ENCODE results near the gene ZNF740. TPM values are rescaled to one million over a fixed set of nuclear protein-coding genes. Genes with fewer than 3 reads are reported as not detected.
A peak's percentile ranks its signal among the peaks of the same experiment; 100 is the strongest.

ZNF740 gene
- total and polyA plus RNA-seq, 2 of the 8 experiments (the other 6 are each of a cell fraction or from before 2014, with no cell fraction given): 8.2 to 40.0 TPM

DNA sequence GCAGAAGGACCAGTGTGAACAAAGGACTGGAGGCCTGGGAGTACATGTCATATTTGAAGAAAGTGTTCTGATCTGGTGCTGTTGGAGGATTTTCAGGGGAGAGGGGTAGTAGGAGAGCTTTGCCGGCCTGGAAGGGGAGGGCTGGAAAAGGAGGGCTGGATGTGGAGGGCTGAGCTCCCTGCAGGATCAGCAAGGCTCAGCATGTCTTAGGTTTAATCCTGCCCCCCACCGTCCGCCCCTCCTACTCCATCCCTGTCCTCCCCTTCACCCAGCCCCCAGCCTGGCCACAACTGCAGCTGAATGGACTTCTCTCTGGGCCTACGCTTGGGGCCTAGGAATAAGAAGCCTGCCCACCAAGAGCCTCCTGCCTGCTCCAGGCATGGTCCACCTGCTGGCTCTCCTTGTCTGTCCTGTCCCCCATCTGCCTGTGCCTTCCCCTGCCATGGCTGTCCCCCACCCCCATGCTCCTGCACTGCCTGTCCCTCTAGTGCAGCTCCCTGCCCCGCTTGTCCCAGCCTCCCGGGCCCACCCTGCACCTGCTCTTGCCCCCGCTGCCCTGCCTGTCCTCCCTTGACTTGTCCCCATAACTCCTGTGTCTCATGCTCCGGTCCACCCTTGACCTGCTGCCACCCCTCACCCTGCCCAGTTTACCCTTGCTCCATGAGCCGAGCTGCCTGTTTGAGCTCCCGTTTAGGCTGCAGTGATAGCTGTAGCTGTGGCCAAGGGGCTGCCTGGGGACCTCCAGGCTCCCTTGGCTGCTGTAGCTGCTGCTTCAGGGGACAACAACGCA, 61.3 kb downstream of the ZNF740 start:
- Histone ChIP-seq H4K20me1 (replicated peaks in 1 of 2; ENCODE audit: control insufficient read depth in 1 of 2, insufficient read depth in 2 of 2, low read length in 2 of 2) (no peaks in the 10 kb centered on the region), H3K14ac (ENCODE audit: insufficient read length) (no peak overlapping the region), H2AFZ (ENCODE audit: low read length) (no peak overlapping the region), H3K4me3 (ENCODE audit: extremely low read depth in 1 of 4, insufficient read depth in 2 of 4, low read depth in 3 of 4, low read length in 4 of 4) (no peak overlapping the region), H4K5ac (ENCODE audit: insufficient read length, low read depth, low read length) (peak overlapping the region; percentile 11), H4K91ac (replicated peaks; ENCODE audit: insufficient read length, low read length) (peak overlapping the region; percentile 6), H3K56ac (replicated peaks; ENCODE audit: insufficient read length, low read depth, low read length) (no peak overlapping the region), H3K4ac (replicated peaks; ENCODE audit: insufficient read length, low read depth, low read length) (peak overlapping the region; percentile 3), H3K27ac (ENCODE audit: low read depth, low read length) (no peak overlapping the region), H2BK15ac (ENCODE audit: low read length) (peak overlapping the region; percentile 88; the same call in 1 of the 2 replicates), H3K79me2 (ENCODE audit: control insufficient read depth in 1 of 2, insufficient read depth in 2 of 2, low read length in 2 of 2) (no peaks in the 10 kb centered on the region), H3K36me3 (ENCODE audit: control insufficient read depth in 2 of 4, insufficient read depth in 4 of 4, low read length in 3 of 4) (no peaks in the 10 kb centered on the region), H3K9ac (replicated peaks in 1 of 4; ENCODE audit: extremely low read depth in 1 of 4, low read depth in 3 of 4, low read length in 3 of 4) (no peak overlapping the region), H4K8ac (ENCODE audit: extremely low read depth, insufficient read depth, low read length) (no peak overlapping the region; the same call in 1 of the 2 replicates), H3K9me3 (ENCODE audit: insufficient read depth in 2 of 2, low read depth in 1 of 2, low read length in 1 of 2) (no peaks in the 10 kb centered on the region), H3K4me1 (replicated peaks in 1 of 4; ENCODE audit: control insufficient read depth in 3 of 4, insufficient read depth in 4 of 4, low read length in 3 of 4) (peaks cover 0 to 13% (median 8%) of the 10 kb centered on the region in 4 experiments; a peak in 6 of 7 replicates), H3K23ac (ENCODE audit: insufficient read length) (no peak overlapping the region), H3K79me1 (ENCODE audit: low read depth, low read length) (no peaks in the 10 kb centered on the region), H3K27me3 (replicated peaks in 1 of 4; ENCODE audit: control insufficient read depth in 3 of 4, extremely low read depth in 1 of 4, insufficient read depth in 3 of 4, low read length in 3 of 4) (no peaks in the 10 kb centered on the region; a peak in 1 of 7 replicates), H2BK20ac (ENCODE audit: low read length) (peak overlapping the region; percentile 87), H2BK120ac (replicated peaks; ENCODE audit: low read depth, low read length) (peak overlapping the region; percentile 9), H2BK12ac (ENCODE audit: low read depth, low read length) (peak overlapping the region; percentile 76; the same call in 1 of the 2 replicates), H3K4me2 (ENCODE audit: insufficient read depth in 1 of 2, low read depth in 2 of 2, low read length in 2 of 2) (peak overlapping the region; percentile 28 to 40; a peak in 3 of 4 replicates), H3K23me2 (ENCODE audit: low read depth, low read length) (no peaks in the 10 kb centered on the region), H2AK5ac (ENCODE audit: low read depth, low read length) (peak overlapping the region; percentile 77; the same call in 1 of the 2 replicates), H3K18ac (ENCODE audit: extremely low read depth, low read length) (peak overlapping the region; percentile 42), H2BK5ac (ENCODE audit: low read depth, low read length) (peak overlapping the region; percentile 84; the same call in 1 of the 2 replicates)
- ChIA-PET POLR2A (ENCODE audit: partially characterized antibody) (interaction anchor here (0.8 to 4.6 kb wide), 7 partner anchors 10 to 52 kb away, joined by 3 to 18 read pairs (median 4); no protein-coding TSS in a partner anchor), CTCF (ENCODE audit: partially characterized antibody) (interaction anchor here (1.0 to 23.5 kb wide), 13 partner anchors 8 to 189 kb away, joined by 3 to 535 read pairs (median 17); partner anchors contain the start of genes ESPL1 and ITGB7)
- DNase-seq (ENCODE audit: low read depth in 1 of 2, low spot score in 2 of 2) (no peak), FAIRE-seq (no peak)
- 66% methylated on average over 11 of the region's 11 CpGs; no CpG with 5 or more reads in 1 of the 2 experiments for WGBS, 2 experiments (ENCODE audit: extremely low coverage in 1 of 2, insufficient coverage in 1 of 2, insufficient read length in 1 of 2, insufficient replicate concordance in 2 of 2, low coverage in 1 of 2, low lambda C conversion rate in 2 of 2, missing lambda C conversion rate in 1 of 2)
- no peak for TF ChIP-seq RFX5 (IDR thresholded peaks at IDR 0.05; ENCODE audit: borderline replicate concordance, low read depth, low read length)
- TF ChIP-seq, protein P1, sequence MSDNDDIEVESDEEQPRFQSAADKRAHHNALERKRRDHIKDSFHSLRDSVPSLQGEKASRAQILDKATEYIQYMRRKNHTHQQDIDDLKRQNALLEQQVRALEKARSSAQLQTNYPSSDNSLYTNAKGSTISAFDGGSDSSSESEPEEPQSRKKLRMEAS (IDR thresholded peaks at IDR 0.05): peak; percentile 26; the same call in 1 of the 2 replicates
